Left lobe of liver (tissue), 2 donors: ENCODE data around the gene DOCK9. TPM values are rescaled to one million over a fixed set of nuclear protein-coding genes. Genes with fewer than 3 reads are reported as not detected.

Experiments
- ATAC-seq: fragments of 200-7000 bp; cut with Tn5 transposase; one replicate; pipeline ENCODE4 v1.9.1; 2020; ENCODE audit warnings: mild to moderate bottlenecking, moderate library complexity
- DNase-seq: peaks from one replicate; pipeline ENCODE4 v3.0.0-alpha.2; 2020; ENCODE audit warnings: low spot score
- total RNA-seq: library from RNA; stranded (reverse); gene quantifications from one replicate; pipeline ENCODE4 v1.2.1, GENCODE V29; 2021
- donor health status: DM: no; HTN: no; CAD: no; lungs with moderate emphysema.
- donor health status: DM: no; HTN: yes; CAD: no.

DOCK9 gene
- total RNA-seq, 1 donor from 2014 or later, result 18.1 TPM

DNA sequence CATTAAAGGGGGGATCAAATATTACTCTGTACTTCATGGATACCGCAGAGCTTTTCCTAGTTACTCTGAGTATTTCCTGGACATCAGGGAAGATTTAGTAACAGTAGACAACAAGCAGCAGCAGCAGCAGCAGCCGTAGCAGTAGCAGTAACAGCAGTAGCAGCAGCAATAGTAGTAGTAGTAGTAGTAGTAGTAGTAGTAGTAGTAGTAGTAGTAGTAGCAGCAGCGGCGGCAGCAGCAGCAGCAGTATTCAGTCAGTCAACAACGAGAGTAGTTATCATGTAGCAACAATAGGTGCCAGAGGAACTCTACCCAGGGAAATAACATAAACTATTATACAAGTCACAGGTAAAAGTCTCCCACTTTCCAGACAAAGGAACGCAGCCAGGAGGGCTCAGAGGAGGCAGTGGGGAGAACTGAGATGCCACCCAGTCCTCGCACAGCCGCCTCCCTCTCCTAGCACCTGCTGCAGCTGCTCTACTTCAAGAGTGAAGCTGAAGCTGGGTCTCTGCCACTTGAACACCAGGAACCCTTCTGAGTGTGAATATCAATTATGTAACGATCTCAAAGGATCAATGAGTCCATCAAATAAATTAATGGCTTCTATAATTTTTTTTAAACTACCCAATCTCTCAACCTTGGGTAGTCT lies 1.3 kb upstream of the DOCK9 start:
- no peak for DNase-seq
- ATAC-seq, result no peak

DNA sequence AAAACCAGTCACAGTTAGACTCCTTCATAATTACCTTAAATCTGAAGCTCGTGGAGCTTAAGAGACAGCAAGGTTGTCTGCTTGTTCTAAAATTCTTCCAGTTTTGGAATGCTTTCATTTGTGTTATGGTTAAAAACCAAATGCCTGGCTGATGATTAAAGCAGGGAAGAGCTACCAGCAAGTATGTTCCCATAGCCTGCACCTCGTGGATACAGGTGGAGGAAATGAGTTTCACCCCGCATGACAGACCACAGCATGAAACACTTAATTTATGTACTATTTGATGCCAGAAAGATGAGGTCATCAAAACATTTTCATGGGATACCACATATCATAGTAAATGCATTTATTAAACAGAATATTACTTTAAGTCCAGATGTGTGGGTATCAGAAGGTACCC lies 416 bp upstream of the DOCK9 start:
- ATAC-seq (no peak), DNase-seq (no peak)

DNA sequence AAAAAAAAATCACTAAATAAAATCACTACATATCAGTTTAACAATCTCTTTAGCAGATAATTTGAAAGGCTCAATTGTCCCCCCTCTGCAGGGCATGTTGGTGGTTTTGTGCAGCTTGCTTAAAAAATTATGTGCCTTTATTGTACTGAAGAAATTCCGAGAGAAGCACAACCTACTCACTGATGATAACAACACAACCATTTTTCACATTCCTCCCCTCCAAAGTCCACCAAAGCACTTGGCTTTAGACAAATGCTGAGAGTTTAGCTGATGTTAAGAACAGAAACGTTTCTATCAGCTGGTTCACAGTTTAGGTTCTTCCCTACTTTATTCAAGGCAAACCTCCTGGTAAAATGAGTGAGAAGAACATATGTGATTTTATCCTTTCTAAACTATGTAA lies 923 bp downstream of the DOCK9 start:
- ATAC-seq (no peak), DNase-seq (no peak)

DNA sequence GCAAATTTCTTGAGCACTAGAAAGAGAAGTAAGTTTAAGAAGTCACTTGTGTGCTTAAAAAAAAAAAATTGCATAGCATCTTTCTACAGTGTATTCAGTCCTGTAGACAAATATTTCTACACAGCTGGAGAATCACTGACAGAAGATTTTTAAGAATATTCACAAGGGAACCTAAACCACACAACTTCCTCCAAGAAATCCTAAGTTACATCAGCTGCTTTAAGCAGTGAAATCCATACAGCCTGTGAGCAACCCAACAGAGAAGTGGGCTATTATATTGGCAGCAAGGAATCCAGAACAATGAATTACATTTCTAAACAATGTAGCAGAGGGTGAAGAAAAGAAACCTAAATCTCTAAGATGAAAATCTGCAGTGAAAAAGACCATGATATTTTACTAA lies 1.5 kb downstream of the DOCK9 start:
- DNase-seq (no peak), ATAC-seq (no peak)

DNA sequence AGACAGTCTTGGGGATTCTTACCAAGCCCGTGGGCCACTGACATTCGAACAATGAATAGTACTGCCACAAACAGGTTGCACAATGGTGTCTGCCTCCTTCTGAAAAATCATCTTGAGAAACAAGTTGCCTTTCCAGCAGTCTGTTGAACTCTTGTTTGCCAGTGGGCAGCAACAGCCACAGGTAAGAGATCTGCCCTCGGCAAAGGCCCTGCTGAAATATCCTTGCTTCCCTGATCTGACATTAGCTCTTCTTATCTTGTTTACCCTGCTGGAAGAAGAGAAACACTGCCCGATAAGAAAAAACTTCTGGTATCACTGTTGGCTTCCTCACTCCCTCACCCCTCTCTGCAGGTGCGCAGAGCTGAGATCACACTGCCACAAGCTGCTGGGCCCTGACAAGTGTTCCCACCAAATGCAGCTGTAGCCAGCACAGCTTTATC lies 2.0 kb downstream of the DOCK9 start:
- DNase-seq (no peak), ATAC-seq (peak; percentile 20)

DNA sequence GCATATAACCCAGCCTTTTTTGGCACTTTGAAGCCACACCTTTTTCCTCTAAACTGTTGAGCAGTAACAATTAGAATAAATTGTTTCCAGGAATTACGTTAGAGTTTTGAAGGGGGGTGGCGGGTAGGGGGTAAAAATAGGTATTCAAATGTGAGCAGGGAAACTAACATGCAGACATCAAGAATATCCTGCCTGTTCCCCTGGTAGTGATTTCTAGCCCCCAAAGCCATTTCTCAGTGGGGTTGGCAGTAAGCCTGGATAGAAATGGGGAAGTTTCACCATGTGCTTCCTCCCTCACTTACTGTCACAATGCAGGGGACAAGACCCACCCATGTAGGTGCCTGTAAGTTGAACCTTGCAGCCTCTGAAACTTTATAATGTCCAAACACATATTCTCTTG lies 3.8 kb downstream of the DOCK9 start:
- ATAC-seq, result no peak

DNA sequence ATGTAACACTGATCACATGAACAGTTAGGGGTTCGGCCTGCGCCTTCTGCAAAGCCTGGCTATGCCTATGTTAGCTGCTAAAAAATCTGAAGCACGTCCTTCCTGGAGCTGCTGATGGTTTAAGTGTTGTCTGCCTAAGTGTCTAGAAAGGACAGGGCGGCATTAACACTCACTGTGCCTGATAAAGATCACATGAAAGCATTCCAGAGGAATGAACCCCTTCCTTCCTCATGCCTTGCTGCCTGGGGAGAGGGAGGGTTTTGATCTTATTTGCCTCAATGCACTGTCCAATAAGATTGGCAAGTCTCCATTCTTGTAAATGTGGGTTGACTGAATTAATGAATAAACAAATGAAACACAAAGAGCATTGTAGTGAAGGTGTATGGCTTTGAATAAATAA lies 5.2 kb downstream of the DOCK9 start:
- no peak for DNase-seq
- no peak for ATAC-seq

More for the DNA sequence above, 3.8 kb downstream of the DOCK9 start:
- DNase-seq, result no peak

DNA sequence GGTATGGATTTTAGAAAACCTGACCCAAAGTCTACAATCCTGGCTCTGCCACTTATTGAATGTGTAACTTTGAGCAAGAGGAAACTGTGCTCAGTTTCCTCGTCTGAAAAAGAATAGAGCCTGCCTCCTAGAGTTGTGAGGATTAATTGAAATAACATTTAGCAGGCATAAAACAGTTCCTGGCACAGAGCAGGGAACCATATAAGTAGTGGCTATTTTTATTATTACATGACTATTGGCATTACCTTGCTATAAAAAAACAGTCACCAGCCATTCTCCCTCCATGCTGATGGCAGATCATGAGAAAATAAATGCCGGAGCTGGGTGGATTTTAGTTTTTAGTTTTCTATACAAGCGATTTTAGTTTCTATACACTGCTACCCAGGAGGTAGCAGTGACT lies 5.8 kb downstream of the DOCK9 start:
- DNase-seq (no peak), ATAC-seq (no peak)

DNA sequence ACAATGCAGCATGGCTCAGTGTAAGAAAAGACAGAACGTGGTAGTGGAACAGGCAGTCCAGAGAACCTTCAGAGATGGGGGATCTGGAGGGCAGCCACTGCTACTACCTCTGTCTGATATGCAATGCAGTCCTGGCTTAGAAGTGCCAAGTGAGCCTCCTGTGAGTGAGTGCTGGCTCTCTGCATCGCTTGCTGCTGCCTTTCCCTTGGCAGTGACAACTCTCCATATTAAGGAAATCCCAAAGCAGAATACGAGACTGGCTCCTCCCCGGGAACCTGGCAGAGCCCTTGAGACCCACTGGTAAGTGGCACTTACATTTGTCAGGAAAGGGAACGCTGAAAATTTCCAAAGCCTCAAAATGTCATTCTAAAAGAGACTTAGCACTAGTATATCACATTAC lies 7.5 kb downstream of the DOCK9 start:
- DNase-seq, result no peak
- no peak for ATAC-seq

DNA sequence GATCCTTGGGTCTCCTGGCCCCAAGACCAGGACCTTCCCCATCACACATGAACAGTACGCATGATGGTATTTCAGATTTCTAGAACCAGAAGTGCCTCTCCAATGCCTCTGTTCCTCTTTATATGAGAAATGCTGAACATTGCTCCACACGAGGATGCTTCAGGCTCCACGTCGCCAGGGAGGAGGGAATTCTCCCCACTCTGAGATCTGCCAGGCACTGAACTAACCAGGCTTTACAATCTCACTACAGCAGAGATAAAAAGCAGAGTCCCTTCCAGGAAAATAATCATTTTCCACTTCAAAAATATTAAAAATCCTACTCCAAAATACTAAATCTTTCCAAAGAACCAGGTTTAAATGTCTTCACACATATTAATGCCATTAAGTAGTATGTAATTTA lies 10.4 kb downstream of the DOCK9 start:
- DNase-seq (no peak), ATAC-seq (no peak)

DNA sequence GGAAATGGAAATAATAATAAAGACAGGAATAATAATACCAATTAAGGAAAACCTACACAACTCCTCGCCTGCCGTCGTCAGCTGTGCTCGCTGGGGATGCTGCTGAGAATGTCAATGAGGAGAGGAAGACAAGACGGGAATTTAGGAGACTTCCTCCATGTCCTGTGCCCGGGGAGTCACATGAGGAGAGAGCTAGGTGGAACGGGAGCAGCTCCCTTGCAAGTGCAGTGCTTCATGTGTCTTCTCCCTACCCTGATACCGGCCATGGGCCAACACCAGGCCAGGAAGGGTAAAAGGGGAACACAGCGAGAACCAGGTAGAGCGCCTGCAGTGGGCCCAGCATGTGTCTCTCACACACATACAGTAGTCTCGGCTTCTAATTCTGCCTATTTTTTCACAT lies 11.8 kb downstream of the DOCK9 start:
- no peak for ATAC-seq
- DNase-seq, result no peak

DNA sequence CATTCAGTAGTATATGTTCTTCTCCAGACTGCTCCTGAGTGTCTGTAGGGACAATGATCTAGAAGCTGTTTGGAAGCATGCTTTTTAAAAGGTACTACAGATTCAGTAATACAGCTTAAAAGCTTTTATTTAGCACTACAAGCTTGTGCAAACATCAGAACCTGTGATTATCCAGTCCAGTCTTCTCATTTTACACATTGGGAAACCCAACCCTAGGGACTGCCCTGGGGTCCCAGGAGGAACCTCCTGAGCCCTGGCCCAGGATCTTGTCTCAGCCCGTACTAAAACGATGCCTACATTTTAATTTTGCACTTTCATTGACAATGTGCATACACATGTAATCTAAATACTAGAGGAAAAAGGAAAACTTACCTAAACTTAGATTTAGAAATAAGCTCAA lies 12.5 kb downstream of the DOCK9 start:
- no peak for ATAC-seq
- DNase-seq, result no peak

DNA sequence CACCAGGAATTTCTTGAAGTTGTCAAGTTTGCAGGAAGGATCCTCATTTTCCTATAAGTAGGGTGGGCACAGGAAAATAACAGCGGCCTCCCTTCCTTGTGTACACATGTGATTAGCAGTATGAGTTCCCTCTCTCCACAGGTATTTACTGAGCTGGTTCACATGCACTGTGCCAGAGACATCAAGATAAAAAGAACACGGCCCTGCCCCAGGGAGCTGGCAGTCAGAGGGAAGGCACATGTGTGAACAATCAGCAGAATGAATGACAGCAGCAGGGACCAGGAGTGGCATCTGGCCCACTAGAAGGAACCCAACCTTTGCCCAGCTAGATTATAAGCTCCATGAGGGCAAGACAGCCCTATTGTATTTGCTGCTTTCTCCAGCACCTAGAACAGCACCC lies 13.9 kb downstream of the DOCK9 start:
- ATAC-seq (no peak), DNase-seq (no peak)

DNA sequence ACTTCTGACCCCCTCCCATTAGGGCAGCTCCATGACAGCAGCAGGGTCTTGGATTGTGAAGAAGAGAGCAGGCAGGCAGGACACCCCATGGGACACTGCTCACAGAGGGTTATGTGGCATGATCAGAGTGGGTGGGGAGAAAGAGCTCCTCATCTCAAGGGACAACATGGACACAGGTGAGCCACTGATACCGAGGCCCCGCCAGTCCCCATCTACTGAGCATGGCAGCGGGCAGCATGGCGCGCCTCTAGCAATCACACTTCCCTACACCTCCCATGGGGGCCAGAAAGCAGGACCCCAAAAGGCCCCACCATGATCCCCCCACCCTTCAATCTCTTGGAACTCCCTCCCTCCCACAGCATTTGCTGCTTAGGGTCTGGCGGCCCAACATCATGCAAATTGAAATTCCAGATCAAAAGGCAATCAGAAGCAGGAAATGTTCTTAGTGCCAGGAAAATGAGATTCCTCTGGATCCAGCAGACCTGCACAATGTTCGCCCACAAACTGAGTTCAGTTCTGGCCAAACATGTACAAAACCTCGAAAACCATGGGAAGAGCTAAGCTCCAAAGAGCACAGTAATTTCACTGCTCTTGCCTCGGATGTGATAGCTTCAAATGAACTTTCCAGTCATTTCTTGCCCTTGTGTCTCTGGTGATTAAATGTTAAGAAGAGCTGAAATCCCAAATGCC lies 14.8 kb downstream of the DOCK9 start:
- DNase-seq (no peak), ATAC-seq (no peak)

DNA sequence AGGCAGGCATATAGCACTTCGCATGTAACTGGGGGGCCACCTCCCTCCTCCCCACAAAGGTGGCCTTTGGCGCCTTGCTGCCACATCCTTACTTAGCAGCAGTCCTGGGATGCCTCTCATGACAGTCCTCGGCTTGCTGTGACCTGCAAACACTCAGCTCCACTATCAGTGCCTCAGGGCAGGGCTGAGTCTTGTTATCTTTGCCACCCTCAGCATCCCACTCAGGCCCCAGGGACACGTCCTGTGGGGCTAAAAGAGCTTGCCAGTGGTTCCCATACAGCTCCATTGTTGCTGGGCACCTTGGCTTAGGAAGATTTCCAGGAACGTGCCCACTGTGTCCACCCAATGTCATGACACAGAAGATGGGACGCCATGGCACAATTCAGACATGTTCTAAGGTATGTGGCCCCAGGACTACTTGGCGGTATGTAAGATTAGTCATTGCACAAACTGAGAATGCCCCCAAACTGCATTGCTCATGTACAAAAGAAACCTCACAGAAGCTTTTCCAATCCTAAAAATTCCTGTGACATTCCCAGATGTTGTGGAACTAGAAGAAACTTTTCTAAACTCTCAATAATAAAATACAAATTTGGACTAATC lies 16.3 kb downstream of the DOCK9 start:
- DNase-seq, result no peak
- no peak for ATAC-seq

DNA sequence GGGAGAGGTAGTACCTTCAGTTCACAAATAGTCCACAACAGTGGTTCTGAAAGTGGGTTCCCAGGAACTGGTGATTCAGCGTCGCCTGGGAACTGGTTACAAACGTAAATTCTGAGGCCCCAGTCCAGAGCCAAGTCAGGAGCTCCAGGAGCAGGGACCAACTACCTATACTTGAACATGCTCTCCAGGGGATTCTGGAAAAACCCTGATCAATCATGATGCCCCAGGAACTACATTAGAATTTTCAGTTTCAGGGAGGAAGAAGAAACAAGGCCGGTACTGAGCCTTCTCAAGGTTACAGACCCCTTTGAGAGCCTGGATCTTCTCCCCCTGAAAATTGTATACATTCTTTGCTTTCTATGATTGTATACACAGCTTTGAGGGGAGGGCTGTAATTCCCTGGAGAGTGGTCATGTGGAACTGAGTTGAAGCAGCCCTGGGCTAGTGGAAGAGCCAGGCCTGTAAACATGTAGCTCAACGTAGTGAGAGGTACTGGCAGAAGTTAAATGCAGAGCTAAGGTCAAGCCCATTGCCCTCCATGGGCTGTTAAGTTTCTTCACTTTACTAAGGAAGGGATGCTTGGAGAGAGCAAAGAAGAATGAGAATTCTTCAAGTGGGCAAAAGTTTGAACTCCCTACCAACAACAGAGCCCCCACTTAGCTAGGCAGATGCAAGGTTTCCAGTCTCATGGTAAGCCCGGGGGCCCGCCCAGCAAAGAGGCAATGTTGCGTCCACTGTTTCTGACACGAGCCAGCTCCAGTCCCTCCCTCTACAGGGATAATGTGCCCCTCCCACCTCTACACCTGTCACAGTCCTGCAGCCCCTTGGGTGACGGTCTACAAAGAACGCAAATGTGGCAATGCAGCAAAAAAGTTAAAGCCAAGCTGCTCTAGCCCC lies 17.0 kb downstream of the DOCK9 start:
- ATAC-seq (no peak), DNase-seq (no peak)

DNA sequence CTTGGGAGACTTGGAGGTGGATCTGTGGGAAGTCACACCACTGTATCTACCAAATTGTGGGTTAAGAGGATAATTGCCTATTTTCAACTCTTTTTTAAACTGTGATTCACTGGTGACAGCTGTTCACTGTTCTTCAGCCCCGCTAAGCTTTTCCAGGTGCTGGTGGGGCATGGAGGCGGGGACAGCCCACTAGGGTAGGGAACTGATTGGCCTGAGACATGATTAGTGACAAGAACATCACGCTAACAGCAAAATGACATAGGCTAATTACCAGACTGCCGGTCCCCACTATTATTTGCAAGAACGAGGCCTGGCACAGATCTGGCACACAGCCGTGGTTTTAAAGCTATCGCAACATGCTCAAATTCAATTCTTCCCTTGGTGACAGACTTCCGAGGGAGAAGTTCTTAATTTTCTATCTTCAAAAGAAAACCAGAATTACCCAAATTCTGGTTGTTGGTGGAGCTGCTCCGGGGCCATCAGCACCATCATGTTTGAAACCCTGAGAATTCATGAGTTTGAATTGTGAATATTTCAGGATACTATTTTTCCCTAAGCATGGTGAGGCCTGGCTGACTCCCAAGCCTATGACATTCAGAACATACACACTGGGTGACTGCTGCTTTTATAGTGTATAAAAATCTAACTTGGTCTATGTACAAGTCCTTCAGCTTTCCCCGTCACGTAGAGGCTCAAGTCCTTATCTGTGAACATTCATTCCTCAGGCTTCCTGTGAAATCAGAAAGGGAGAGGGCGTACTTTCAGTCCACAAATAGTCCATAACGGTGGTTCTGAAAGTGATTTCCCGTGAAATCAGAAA lies 17.9 kb downstream of the DOCK9 start:
- DNase-seq (no peak), ATAC-seq (no peak)

DNA sequence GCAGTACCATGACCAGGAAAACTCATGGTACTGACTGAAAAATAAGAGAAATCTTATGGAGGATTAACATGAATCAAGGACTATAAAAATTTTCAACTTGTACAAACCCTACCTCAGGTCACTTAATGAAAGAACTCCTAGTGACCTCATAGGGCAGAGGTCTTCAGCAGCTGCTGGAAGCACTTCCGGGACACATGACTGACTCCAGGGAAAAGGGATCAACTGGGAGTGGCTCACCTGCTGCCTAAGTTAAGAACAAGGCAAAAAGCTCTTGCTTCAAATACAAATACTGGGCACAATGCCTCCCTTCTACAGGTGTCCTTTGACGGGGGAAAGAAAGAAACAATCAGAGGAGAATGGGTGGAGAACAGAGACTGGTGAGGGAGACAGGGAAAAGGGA lies 18.6 kb downstream of the DOCK9 start:
- ATAC-seq (peak; percentile 69), DNase-seq (no peak)

DNA sequence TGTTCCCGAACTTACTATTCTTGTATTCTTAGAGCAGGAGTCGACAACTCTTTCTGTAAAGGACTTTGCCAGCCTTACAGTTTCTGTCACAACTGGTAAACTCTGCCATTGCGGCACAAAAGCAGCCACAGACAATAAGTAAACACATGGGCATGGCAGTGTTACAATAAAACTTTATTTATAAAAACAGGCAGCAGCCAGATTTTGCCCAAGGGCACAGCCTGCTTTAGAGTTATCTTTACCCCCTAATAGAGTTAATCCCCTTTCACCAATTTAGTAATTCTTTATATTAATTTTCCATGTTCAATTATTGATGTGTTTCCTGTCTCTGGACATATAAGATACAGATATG lies 19.4 kb downstream of the DOCK9 start:
- ATAC-seq (no peak), DNase-seq (no peak)

DNA sequence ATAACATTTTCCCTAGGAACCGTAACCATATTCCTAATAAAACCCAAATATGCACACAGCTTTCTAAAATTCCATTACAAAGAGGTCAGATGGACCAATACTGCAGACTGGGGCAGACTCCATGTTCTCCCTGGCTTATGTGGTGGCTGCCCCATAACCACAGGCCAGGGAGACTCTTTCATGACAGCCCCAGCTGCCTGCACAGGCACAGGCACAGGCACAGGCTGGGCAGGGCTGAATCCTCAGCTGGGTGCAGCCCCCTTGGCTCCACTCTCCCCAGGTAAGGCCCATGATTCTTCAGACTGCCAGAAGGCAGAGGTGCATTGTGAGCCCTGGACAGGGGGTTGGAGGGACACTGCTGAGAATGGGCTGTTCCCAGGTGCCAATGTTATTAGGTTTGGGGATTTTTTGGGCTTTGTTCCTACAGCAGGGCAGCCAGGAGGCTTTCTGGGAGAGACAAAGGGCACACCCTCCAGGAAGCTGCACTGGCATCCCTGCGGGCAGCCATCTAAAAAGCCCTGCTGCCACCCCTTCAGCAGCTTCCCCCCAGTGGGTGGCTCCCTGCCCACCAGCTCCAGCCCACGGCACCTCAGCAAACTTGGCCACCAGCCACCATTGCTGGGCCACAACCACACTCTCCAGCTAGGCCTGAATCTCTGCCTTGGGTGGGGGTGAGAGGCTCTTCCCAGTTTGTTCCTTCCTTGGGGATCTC lies 20.0 kb downstream of the DOCK9 start:
- DNase-seq (no peak), ATAC-seq (no peak)
